K562 (cell line): ENCODE measurements around the gene SCRN1. TPM values are rescaled to one million over a fixed set of nuclear protein-coding genes. Genes with fewer than 3 reads are reported as not detected.

Source experiments
- ATAC-seq: fragments of 200-7000 bp; cut with Tn5 transposase; 3 replicates; pipeline ENCODE4 v1.9.1; 2020; ENCODE audit warnings: moderate library complexity
- BruUV-seq: library from RNA; stranded (reverse); fragments of 400-500 nt; replicated peaks from 2 replicates; lab custom pipeline; 2021; lab: Mats Ljungman, UMichigan
- CTCF ChIA-PET: fragments of 300-600 bp; formaldehyde crosslinking; extraction: SDS; loops from one replicate; lab custom pipeline; 2021; ENCODE audit warnings: low intra/inter-chr PET ratio; lab: Yijun Ruan, JAX
- POLR2A ChIA-PET: fragments of 300-600, 350-650 bp; sonication (Branson Sonifier 250); formaldehyde crosslinking; extraction: SDS; loops from one replicate; lab custom pipeline; 2021; ENCODE audit warnings: antibody characterized with exemption, inconsistent platforms; lab: Yijun Ruan, JAX
- DNase-seq, 4 experiments: peaks; one replicate each; pipeline versions ENCODE4 v3.0.0 to v3.0.0-alpha.2; 2011 to 2018; ENCODE audit warnings: low spot score in 3 of 4, mixed read lengths in 3 of 4; ENCODE audit errors: extremely low read depth in 1 of 4
- FAIRE-seq: peaks from 2 replicates; lab custom pipeline; 2011; peaks lifted over from hg19 to GRCh38; lab: Jason Lieb, UNC
- H2AFZ ChIP-seq: 2 replicates; pipeline ENCODE4 v1.6.0; 2011; ENCODE audit warnings: low read depth, low read length, control low read depth, inconsistent platforms
- H3K27ac ChIP-seq: fragments of 200-600 bp; 3 replicates; pipeline ENCODE4 v1.8.0; 2011; ENCODE audit warnings: low read depth, mild to moderate bottlenecking, control low read depth, inconsistent platforms, low read length, moderate library complexity, mixed read lengths; ENCODE audit errors: extremely low read depth
- H3K27me3 ChIP-seq, 2 experiments: fragments of 300-600 bp in 1 of 2; 2 replicates in 1 of 2; 3 replicates in 1 of 2; pipeline versions ENCODE4 v1.6.0 to v1.8.0; 2011; ENCODE audit warnings: inconsistent platforms in 2 of 2, low read length in 2 of 2, mild to moderate bottlenecking in 1 of 2, mixed read lengths in 1 of 2, moderate library complexity in 1 of 2; ENCODE audit not compliant: control insufficient read depth in 2 of 2, insufficient read depth in 2 of 2
- H3K36me3 ChIP-seq: fragments of 300-600 bp; 3 replicates; pipeline ENCODE4 v1.8.0; 2011; ENCODE audit warnings: mild to moderate bottlenecking, low read length, inconsistent platforms; ENCODE audit not compliant: control insufficient read depth, insufficient read depth
- H3K4me1 ChIP-seq, 2 experiments: fragments of 200-600 bp in 1 of 2; replicated peaks in 1 of 2; 2 replicates in 1 of 2; 3 replicates in 1 of 2; pipeline versions ENCODE4 v1.5.1 to v1.8.0; 2011; ENCODE audit warnings: inconsistent platforms in 2 of 2, low read length in 2 of 2, mild to moderate bottlenecking in 1 of 2, mixed read lengths in 1 of 2, moderate library complexity in 1 of 2; ENCODE audit not compliant: control insufficient read depth in 2 of 2, insufficient read depth in 2 of 2
- H3K4me2 ChIP-seq: 2 replicates; pipeline ENCODE4 v1.6.1; 2011; ENCODE audit warnings: low read length, control low read depth, inconsistent platforms, mixed read lengths; ENCODE audit not compliant: insufficient read depth
- H3K4me3 ChIP-seq: fragments of 200-600 bp; sonication (generic), shearing (Covaris generic); 2 replicates; pipeline ENCODE4 v1.5.1; 2016; ENCODE audit warnings: control low read depth, inconsistent platforms
- H3K79me2 ChIP-seq: fragments of 200-600 bp; 3 replicates; pipeline ENCODE4 v1.8.0; 2011; ENCODE audit warnings: low read length, inconsistent platforms; ENCODE audit not compliant: control insufficient read depth, insufficient read depth
- H3K9ac ChIP-seq, 2 experiments: 2 replicates each; pipeline versions ENCODE4 v1.6.0 to v1.6.1; 2011; ENCODE audit warnings: low read depth in 2 of 2, low read length in 2 of 2, control low read depth in 1 of 2, inconsistent platforms in 1 of 2, mild to moderate bottlenecking in 1 of 2, mixed read lengths in 1 of 2; ENCODE audit not compliant: insufficient read depth in 1 of 2
- H3K9me1 ChIP-seq: one replicate; pipeline ENCODE4 v1.6.0; 2011; ENCODE audit warnings: inconsistent platforms, mild to moderate bottlenecking, low read length, moderate library complexity; ENCODE audit not compliant: control insufficient read depth, insufficient read depth
- H3K9me3 ChIP-seq: replicated peaks from 2 replicates; pipeline ENCODE4 v1.5.1; 2011; ENCODE audit warnings: low read depth, low read length, inconsistent platforms; ENCODE audit not compliant: control insufficient read depth, insufficient read depth
- H4K20me1 ChIP-seq: replicated peaks from 2 replicates; pipeline ENCODE4 v1.6.1; 2011; ENCODE audit warnings: low read length, inconsistent platforms, mixed read lengths; ENCODE audit not compliant: control insufficient read depth, insufficient read depth
- BHLHE40 ChIP-seq: IDR thresholded peaks from 2 replicates; pipeline ENCODE4 v1.6.1; 2011; ENCODE audit warnings: low read length, improper control_type of control experiment
- GTF2B ChIP-seq: IDR thresholded peaks from 2 replicates; pipeline ENCODE4 v1.6.1; 2011; ENCODE audit not compliant: insufficient read length; ENCODE audit errors: extremely low read depth
- MYC ChIP-seq, 2 experiments: fragments of 250-450 bp in 1 of 2; sonication (Bioruptor Pico) in 1 of 2; IDR thresholded peaks; 2 replicates each; pipeline versions ENCODE4 v1.5.1 to v1.6.1; 2012 to 2021; ENCODE audit warnings: low read depth in 2 of 2, borderline replicate concordance in 1 of 2, improper control_type of control experiment in 1 of 2, low read length in 1 of 2, mild to moderate bottlenecking in 1 of 2, moderate library complexity in 1 of 2
- REST ChIP-seq, 2 experiments: fragments of 450-650 bp; formaldehyde crosslinking in 1 of 2; IDR thresholded peaks; 2 replicates each; pipeline versions ENCODE4 v1.4.0 to v1.6.1; 2014 to 2020; ENCODE audit warnings: mild to moderate bottlenecking in 2 of 2, borderline replicate concordance in 1 of 2, low read depth in 1 of 2
- TFE3 ChIP-seq: fragments of 450-650 bp; formaldehyde crosslinking; IDR thresholded peaks from 2 replicates; pipeline ENCODE4 v1.4.0; 2020; ENCODE audit warnings: mild to moderate bottlenecking, mixed read lengths
- TSC22D4 ChIP-seq: fragments of 450-650 bp; IDR thresholded peaks from 2 replicates; pipeline ENCODE4 v1.6.1; 2016; ENCODE audit warnings: missing genetic modification characterization, missing biosample characterization, control low read depth
- USF1 ChIP-seq: sonication (generic); formaldehyde crosslinking; IDR thresholded peaks from 2 replicates; pipeline ENCODE4 v1.9.0; 2022; ENCODE audit warnings: mild to moderate bottlenecking, missing genetic modification reagents
- USF2 ChIP-seq: sonication (generic); formaldehyde crosslinking; IDR thresholded peaks from 2 replicates; pipeline ENCODE4 v1.5.0; 2020; ENCODE audit warnings: missing genetic modification reagents
- WGBS: fragments of 100-300 bp; shearing (Covaris generic); methylation state at CpG from one replicate; pipeline ENCODE4 v1.1.6; 2016; ENCODE audit warnings: low coverage, mixed read lengths; ENCODE audit not compliant: insufficient coverage; ENCODE audit errors: missing lambda C conversion rate; 5-methylcytosine and 5-hydroxymethylcytosine counted together
- in situ Hi-C: fragments of 300-500 bp; cut with MboI; formaldehyde crosslinking; loops from 4 replicates; pipeline ENCODE4 v1.15.0; 2018; ENCODE audit warnings: inconsistent platforms, mixed read lengths
- intact Hi-C: fragments of 100-400 bp; cut with micrococcal nuclease; formaldehyde crosslinking; loops from 2 replicates; pipeline ENCODE4 v1.14.2; 2022
- polyA plus RNA-seq, 8 experiments: library from polyadenylated mRNA; depleted of rRNA in 4 of 8; stranded (reverse) in 5 of 8; unstranded in 3 of 8; fragments of >200 nt; fragmentation: Nextera tagmentation in 2 of 8; fragmentation: Illumina TruSeq in 1 of 8; extraction: Ambion mirVana in 2 of 8; extraction: Trizol in 1 of 8; gene quantifications; 2 replicates each; pipeline versions ENCODE4 v1.2.1 to v1.2.3, GENCODE V29; 2011 to 2014; ENCODE audit warnings: inconsistent platforms in 1 of 8, missing spikeins in 1 of 8
- total RNA-seq, 7 experiments: library from RNA; depleted of rRNA in 6 of 7; stranded (reverse); fragments of >200 nt in 6 of 7; fragmentation: Illumina TruSeq in 2 of 7; extraction: Trizol in 2 of 7; gene quantifications; 2 replicates each; pipeline versions ENCODE4 v1.2.1 to v1.2.3, GENCODE V29; 2011 to 2021; ENCODE audit warnings: low replicate concordance in 1 of 7

The SCRN1 gene
- total and polyA plus RNA-seq, 9 of the 15 experiments (the other 6 are each of a cell fraction or from before 2014, with no cell fraction given) = 0.13 to 1.4 (median 0.20) TPM

- Histone ChIP-seq H3K36me3 (no peaks in the 10 kb centered on the region), H3K9ac (no peak overlapping the region), H3K9me3 (no peaks in the 10 kb centered on the region; the same call in 1 of the 2 replicates), H3K27me3 (no peaks in the 10 kb centered on the region; a peak in 1 of 5 replicates), H3K9me1 (no peaks in the 10 kb centered on the region), H3K4me2 (no peak overlapping the region), H3K79me2 (no peaks in the 10 kb centered on the region), H3K4me3 (no peak overlapping the region), H4K20me1 (no peaks in the 10 kb centered on the region), H2AFZ (no peak overlapping the region), H3K4me1 (peaks cover 2 to 15% of the 10 kb centered on the region in 2 experiments; a peak in 4 of 5 replicates), H3K27ac (no peak overlapping the region)
- BruUV-seq = no TSS peak
- 27% methylated on average over 6 of the region's 6 CpGs for WGBS
- DNase-seq (peak in 1 of 4 experiments; percentile 32), FAIRE-seq (no peak), ATAC-seq (peak; percentile 57; the same call in 2 of the 3 replicates)
- ChIA-PET POLR2A (no interaction called here), CTCF (no interaction called here)
- intact Hi-C loops (no loop called here), in situ Hi-C loops (no loop called here)
- peak; percentile 76 for TF ChIP-seq TFE3 (CRISPR knock-in tag)
- no peak for TF ChIP-seq MYC (IDR thresholded peaks at IDR 0.05; ENCODE audit: low read depth, low read length)
- TF ChIP-seq MYC (CRISPR knock-in tag; IDR thresholded peaks at IDR 0.05; ENCODE audit: borderline replicate concordance, low read depth) = no peak
- peak; percentile 33; the same call in 1 of the 2 replicates for TF ChIP-seq BHLHE40
- TF ChIP-seq REST (IDR thresholded peaks at IDR 0.05; ENCODE audit: borderline replicate concordance) = 0 out of 2 replicates have a peak, but pooled peaks have one; percentile 11
- TF ChIP-seq REST (CRISPR knock-in tag; IDR thresholded peaks at IDR 0.05; ENCODE audit: low read depth) = no peak
- TF ChIP-seq USF2 (CRISPR knock-in tag) = peak; percentile 84
- TF ChIP-seq GTF2B = no peak
- no peak for TF ChIP-seq TSC22D4
- TF ChIP-seq USF1 = peak; percentile 73
These were observed 94.0 kb downstream of the SCRN1 start for GRCh38 chr7:29895559-29895958.
